Endothelial cell of umbilical vein (primary cell): ENCODE measurements around the gene SPON2. TPM values are rescaled to one million over a fixed set of nuclear protein-coding genes. Genes with fewer than 3 reads are reported as not detected.

Source experiments
- BruUV-seq: library from RNA; stranded (reverse); fragments of 400-500 nt; replicated peaks from 2 replicates; lab custom pipeline; 2021; lab: Mats Ljungman, UMichigan
- CTCF ChIA-PET: fragments of 300-600, 350-600 bp; sonication (Branson Sonifier 250); formaldehyde crosslinking; loops from one replicate; lab custom pipeline; 2021; ENCODE audit warnings: antibody characterized with exemption, inconsistent platforms; lab: Charles Lee
- POLR2A ChIA-PET: fragments of 300-600, 350-600 bp; sonication (Branson Sonifier 250); formaldehyde crosslinking; loops from one replicate; lab custom pipeline; 2021; ENCODE audit warnings: antibody characterized with exemption, inconsistent platforms; lab: Charles Lee
- DNase-seq: peaks from one replicate; pipeline ENCODE4 v3.0.0-alpha.2; 2011; ENCODE audit warnings: low read depth, low spot score
- FAIRE-seq: peaks from 2 replicates; lab custom pipeline; 2011; peaks lifted over from hg19 to GRCh38; lab: Jason Lieb, UNC
- H2AFZ ChIP-seq: 2 replicates; pipeline ENCODE4 v1.6.0; 2012; ENCODE audit warnings: low read depth, low read length, control low read depth, inconsistent platforms
- H3K27ac ChIP-seq: 2 replicates; pipeline ENCODE4 v1.5.1; 2011; ENCODE audit warnings: low read depth, mild to moderate bottlenecking, control low read depth, low read length, moderate library complexity; ENCODE audit not compliant: insufficient read depth
- H3K27me3 ChIP-seq, 2 experiments: 2 replicates each; pipeline versions ENCODE4 v1.6.0 to v1.6.1; 2011; ENCODE audit warnings: low read length in 2 of 2, mixed read lengths in 1 of 2; ENCODE audit not compliant: control insufficient read depth in 2 of 2, insufficient read depth in 2 of 2
- H3K36me3 ChIP-seq, 2 experiments: 2 replicates in 1 of 2; 3 replicates in 1 of 2; pipeline ENCODE4 v1.5.1; 2011; ENCODE audit warnings: low read length in 2 of 2, mild to moderate bottlenecking in 1 of 2, moderate library complexity in 1 of 2; ENCODE audit not compliant: control insufficient read depth in 2 of 2, insufficient read depth in 2 of 2; ENCODE audit errors: extremely low read depth in 1 of 2
- H3K4me1 ChIP-seq: 3 replicates; pipeline ENCODE4 v1.5.1; 2011; ENCODE audit warnings: mild to moderate bottlenecking, low read length; ENCODE audit not compliant: control insufficient read depth, insufficient read depth; ENCODE audit errors: extremely low read depth
- H3K4me2 ChIP-seq: 2 replicates; pipeline ENCODE4 v1.6.1; 2011; ENCODE audit warnings: low read length, control low read depth, mixed read lengths; ENCODE audit not compliant: insufficient read depth
- H3K4me3 ChIP-seq, 3 experiments: fragments of 200-600 bp in 1 of 3; sonication (generic), shearing (Covaris generic) in 1 of 3; replicated peaks in 1 of 3; 2 replicates each; pipeline ENCODE4 v1.5.1; 2011 to 2016; ENCODE audit warnings: control low read depth in 3 of 3, low read length in 3 of 3, mild to moderate bottlenecking in 2 of 3, inconsistent platforms in 1 of 3, low read depth in 1 of 3, moderate library complexity in 1 of 3; ENCODE audit not compliant: insufficient read depth in 1 of 3
- H3K79me2 ChIP-seq: 2 replicates; pipeline ENCODE4 v1.6.0; 2012; ENCODE audit warnings: low read length, inconsistent platforms; ENCODE audit not compliant: control insufficient read depth, insufficient read depth
- H3K9ac ChIP-seq: replicated peaks from 2 replicates; pipeline ENCODE3; 2011; ENCODE audit warnings: low read length, control low read depth; ENCODE audit not compliant: insufficient read depth; ENCODE audit errors: extremely low read depth
- H3K9me1 ChIP-seq: replicated peaks from 3 replicates; pipeline ENCODE4 v1.6.0; 2011; ENCODE audit warnings: mild to moderate bottlenecking, low read length; ENCODE audit not compliant: control insufficient read depth, insufficient read depth; ENCODE audit errors: extremely low read depth
- H3K9me3 ChIP-seq: replicated peaks from 2 replicates; pipeline ENCODE4 v1.5.1; 2012; ENCODE audit warnings: low read length, inconsistent platforms; ENCODE audit not compliant: control insufficient read depth, insufficient read depth
- H4K20me1 ChIP-seq: replicated peaks from 2 replicates; pipeline ENCODE3; 2011; ENCODE audit warnings: mild to moderate bottlenecking, low read length; ENCODE audit not compliant: control insufficient read depth, insufficient read depth; ENCODE audit errors: extremely low read depth
- EZH2 ChIP-seq: IDR thresholded peaks from 2 replicates; pipeline ENCODE4 v1.6.1; 2012; ENCODE audit warnings: borderline replicate concordance, low read depth, mild to moderate bottlenecking, moderate library complexity, low read length, inconsistent platforms; ENCODE audit not compliant: severe bottlenecking
- FOS ChIP-seq: IDR thresholded peaks from 2 replicates; pipeline ENCODE4 v1.6.1; 2011; ENCODE audit warnings: mild to moderate bottlenecking, low read length, moderate library complexity, borderline replicate concordance; ENCODE audit not compliant: insufficient read depth
- GATA2 ChIP-seq: IDR thresholded peaks from 2 replicates; pipeline ENCODE4 v1.7.0; 2011; ENCODE audit warnings: low read depth, mild to moderate bottlenecking, moderate library complexity, mixed read lengths, low read length; ENCODE audit not compliant: insufficient read length, insufficient read depth
- JUN ChIP-seq: IDR thresholded peaks from 2 replicates; pipeline ENCODE4 v1.6.1; 2011; ENCODE audit warnings: borderline replicate concordance, low read depth; ENCODE audit not compliant: insufficient read length, insufficient read depth
- MYC ChIP-seq: IDR thresholded peaks from one replicate; pipeline ENCODE4 v1.6.1; 2011; ENCODE audit warnings: mild to moderate bottlenecking, low read depth, low read length
- POLR2A ChIP-seq: IDR thresholded peaks from 2 replicates; pipeline ENCODE4 v1.6.1; 2012; ENCODE audit warnings: low read depth, mild to moderate bottlenecking, control low read depth, low read length
- POLR2AphosphoS5 ChIP-seq: IDR thresholded peaks from 2 replicates; pipeline ENCODE4 v1.6.1; 2012; ENCODE audit warnings: low read depth, mild to moderate bottlenecking, control low read depth, low read length, moderate library complexity; ENCODE audit not compliant: insufficient read depth
- dilution Hi-C: fragments of 300-500 bp; cut with MboI; formaldehyde crosslinking; loops from one replicate; pipeline ENCODE4 v1.15.0; 2019; ENCODE audit warnings: low sequenced_read_pairs; ENCODE audit not compliant: extremely low pct_ligation_motif_present
- intact Hi-C: fragments of 100-400 bp; cut with micrococcal nuclease; formaldehyde crosslinking; loops from one replicate; pipeline ENCODE4 v1.10.0; 2022
- polyA plus RNA-seq, 4 experiments: library from polyadenylated mRNA; depleted of rRNA in 3 of 4; stranded (reverse) in 3 of 4; unstranded in 1 of 4; fragments of >200 nt; gene quantifications; 2 replicates each; pipeline versions ENCODE4 v1.2.1 to v1.2.3, GENCODE V29; 2011 to 2012; ENCODE audit warnings: missing spikeins in 1 of 4
- total RNA-seq: library from RNA; stranded (reverse); gene quantifications from 2 replicates; pipeline ENCODE4 v1.2.3, GENCODE V29; 2021
- TF ChIP-seq, protein P1 (sequence below), 2 donors: IDR thresholded peaks; 1 replicate in 1 of 2; 2 replicates in 1 of 2; pipeline ENCODE4 v1.5.1; 2011; ENCODE audit warnings: low read length in 2 of 2, mild to moderate bottlenecking in 2 of 2, moderate library complexity in 2 of 2, control low read depth in 1 of 2, inconsistent platforms in 1 of 2, low read depth in 1 of 2; ENCODE audit not compliant: insufficient read depth in 1 of 2; ENCODE audit errors: extremely low read depth in 1 of 2
- TF ChIP-seq, protein P2 (sequence below): IDR thresholded peaks from 2 replicates; pipeline ENCODE4 v1.6.1; 2011; ENCODE audit not compliant: insufficient read depth, insufficient read length

Gene SPON2
- total and polyA plus RNA-seq, 2 donors (not counting 3 experiments of a cell fraction or from before 2014, with no cell fraction given): 0.04 TPM; not detected in 1

DNA sequence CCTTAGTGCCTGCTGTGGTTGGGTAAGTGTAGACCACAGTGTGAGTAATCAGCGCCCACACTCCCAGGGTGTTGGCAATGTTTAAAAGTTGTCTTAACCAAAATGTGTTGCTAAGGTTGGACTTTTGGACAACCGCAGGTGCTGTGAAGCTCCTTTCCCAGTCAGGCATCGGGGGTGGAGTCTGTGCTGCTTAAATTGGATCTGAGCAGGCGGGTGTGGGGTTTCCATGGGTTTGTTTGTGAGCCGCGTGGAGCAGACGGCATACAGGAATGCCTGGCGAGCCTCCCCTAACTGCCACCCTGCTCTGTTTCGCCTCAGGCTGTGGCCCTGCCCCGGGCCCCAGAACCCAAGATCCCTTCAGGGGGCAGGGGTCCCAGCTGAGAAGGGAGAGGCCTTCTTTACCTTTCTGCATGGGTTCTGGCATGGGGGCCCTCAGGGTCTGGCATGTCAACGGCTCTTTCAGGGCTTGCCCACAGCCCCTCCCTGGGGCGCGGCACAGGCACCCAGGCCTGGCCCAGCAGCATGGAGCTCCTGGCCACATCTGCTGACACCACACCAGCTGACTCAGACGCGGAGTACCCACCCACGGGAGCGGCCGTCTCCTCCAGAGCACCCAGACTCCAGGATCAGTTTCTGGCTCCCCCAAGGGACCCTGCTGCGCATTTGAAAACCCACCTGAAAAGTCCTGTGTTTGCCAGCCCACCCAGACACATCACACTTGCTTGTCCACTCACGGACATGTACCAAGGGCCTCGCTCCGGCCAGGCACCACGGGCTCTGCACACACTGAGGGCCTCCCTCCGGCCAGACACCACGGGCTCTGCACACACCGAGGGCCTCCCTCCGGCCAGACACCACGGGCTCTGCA lies 5.1 kb upstream of the SPON2 start:
- H2AFZ ChIP-seq: no peak overlapping the region
- H3K27ac ChIP-seq: no peak overlapping the region

More for the DNA sequence above, 5.1 kb upstream of the SPON2 start:
- no peaks in the 10 kb centered on the region for H3K9me1 ChIP-seq
- H4K20me1 ChIP-seq: no peaks in the 10 kb centered on the region
- H3K9ac ChIP-seq: no peak overlapping the region
- H3K36me3 ChIP-seq: no peaks in the 10 kb centered on the region
- BruUV-seq: no TSS peak
- intact Hi-C loops: no loop called here
- peaks cover 19 to 27% of the 10 kb centered on the region in 2 experiments for H3K27me3 ChIP-seq
- ChIA-PET CTCF (no interaction called here), POLR2A (no interaction called here)
- H3K9me3 ChIP-seq: no peaks in the 10 kb centered on the region
- H3K4me2 ChIP-seq: no peak overlapping the region
- H3K4me3 ChIP-seq: no peak overlapping the region
- H3K79me2 ChIP-seq: no peaks in the 10 kb centered on the region
- TF ChIP-seq JUN: no peak
- TF ChIP-seq FOS: no peak
- TF ChIP-seq POLR2AphosphoS5: no peak
- TF ChIP-seq, protein P1, sequence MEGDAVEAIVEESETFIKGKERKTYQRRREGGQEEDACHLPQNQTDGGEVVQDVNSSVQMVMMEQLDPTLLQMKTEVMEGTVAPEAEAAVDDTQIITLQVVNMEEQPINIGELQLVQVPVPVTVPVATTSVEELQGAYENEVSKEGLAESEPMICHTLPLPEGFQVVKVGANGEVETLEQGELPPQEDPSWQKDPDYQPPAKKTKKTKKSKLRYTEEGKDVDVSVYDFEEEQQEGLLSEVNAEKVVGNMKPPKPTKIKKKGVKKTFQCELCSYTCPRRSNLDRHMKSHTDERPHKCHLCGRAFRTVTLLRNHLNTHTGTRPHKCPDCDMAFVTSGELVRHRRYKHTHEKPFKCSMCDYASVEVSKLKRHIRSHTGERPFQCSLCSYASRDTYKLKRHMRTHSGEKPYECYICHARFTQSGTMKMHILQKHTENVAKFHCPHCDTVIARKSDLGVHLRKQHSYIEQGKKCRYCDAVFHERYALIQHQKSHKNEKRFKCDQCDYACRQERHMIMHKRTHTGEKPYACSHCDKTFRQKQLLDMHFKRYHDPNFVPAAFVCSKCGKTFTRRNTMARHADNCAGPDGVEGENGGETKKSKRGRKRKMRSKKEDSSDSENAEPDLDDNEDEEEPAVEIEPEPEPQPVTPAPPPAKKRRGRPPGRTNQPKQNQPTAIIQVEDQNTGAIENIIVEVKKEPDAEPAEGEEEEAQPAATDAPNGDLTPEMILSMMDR (IDR thresholded peaks at IDR 0.05; ENCODE audit: extremely low read depth in 1 of 2, insufficient read depth in 1 of 2, low read depth in 1 of 2, low read length in 2 of 2): no peak
- no peak for TF ChIP-seq EZH2
- TF ChIP-seq MYC: no peak
- TF ChIP-seq, protein P2, sequence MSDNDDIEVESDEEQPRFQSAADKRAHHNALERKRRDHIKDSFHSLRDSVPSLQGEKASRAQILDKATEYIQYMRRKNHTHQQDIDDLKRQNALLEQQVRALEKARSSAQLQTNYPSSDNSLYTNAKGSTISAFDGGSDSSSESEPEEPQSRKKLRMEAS: no peak
- TF ChIP-seq POLR2A: no peak
- TF ChIP-seq GATA2: no peak
- no peak for DNase-seq
- H3K4me1 ChIP-seq: no peaks in the 10 kb centered on the region
- FAIRE-seq: no peak
- dilution Hi-C loops: no loop called here
